Stomach (tissue), 4 donors: ENCODE data around the gene TYMS.

ENCODE experiments used
- CTCF ChIP-seq, 7 experiments: fragments of 450-650 bp in 4 of 7; fragments of 200-600 bp in 3 of 7; sonication (generic) in 3 of 7; IDR thresholded peaks; one replicate each; pipeline ENCODE4 v1.5.1; 2016 to 2019; ENCODE audit warnings: antibody characterized with exemption in 7 of 7, control low read depth in 2 of 7, mild to moderate bottlenecking in 1 of 7
- POLR2A ChIP-seq, 4 donors: fragments of 450-650 bp; IDR thresholded peaks; one replicate each; pipeline ENCODE4 v1.6.1; 2016; ENCODE audit warnings: antibody characterized with exemption in 4 of 4, control low read depth in 2 of 4, mild to moderate bottlenecking in 1 of 4, moderate library complexity in 1 of 4
- POLR2AphosphoS5 ChIP-seq, 3 donors: sonication (generic); formaldehyde crosslinking; IDR thresholded peaks; one replicate each; pipeline ENCODE4 v1.6.1; 2016; ENCODE audit warnings: antibody characterized with exemption in 3 of 3

GRCh38 chr18:641224-641623, 16.2 kb upstream of the TYMS start:
- TF ChIP-seq CTCF (IDR thresholded peaks at IDR 0.05) (no peak), POLR2A (IDR thresholded peaks at IDR 0.05) (no peak), POLR2AphosphoS5 (IDR thresholded peaks at IDR 0.05) (no peak)
